ENCODE measurements around the gene LHFPL2. TPM values are rescaled to one million over a fixed set of nuclear protein-coding genes. Genes with fewer than 3 reads are reported as not detected.

Gene LHFPL2
- total and polyA plus RNA-seq, 2 donors (not counting 1 experiment from before 2014, with no cell fraction given), result 3.8 to 35.5 TPM

DNA sequence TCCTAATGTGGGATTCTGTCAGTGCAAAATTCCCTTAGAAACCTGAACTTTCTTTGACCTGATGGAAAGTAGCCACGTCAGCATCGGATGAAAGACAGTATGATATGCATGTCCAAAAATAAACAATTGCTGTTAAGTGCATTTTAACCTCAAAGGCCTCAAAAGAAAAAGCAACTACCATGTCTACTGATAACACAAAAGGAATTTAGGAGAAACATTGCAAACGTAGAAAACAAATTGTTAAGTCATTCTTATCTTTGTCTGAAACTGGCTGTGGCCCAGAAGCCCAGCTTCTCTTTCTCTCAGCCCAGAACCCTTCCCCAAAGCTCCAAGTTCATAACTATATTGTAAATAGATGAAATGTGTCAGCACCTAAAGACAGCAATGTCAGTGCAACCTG lies 11.1 kb upstream of the LHFPL2 start:
- H3K4me3 Mint-ChIP-seq, result no peak overlapping the region
- H4K20me1 ChIP-seq (ENCODE audit: control insufficient read depth, insufficient read depth, low read length, poor library complexity, severe bottlenecking), result no peaks in the 10 kb centered on the region
- no peaks in the 10 kb centered on the region for H3K27me3 Mint-ChIP-seq
- peaks cover 2% of the 10 kb centered on the region for H3K4me1 Mint-ChIP-seq
- H3K9me3 Mint-ChIP-seq (ENCODE audit: insufficient read depth), result no peaks in the 10 kb centered on the region
- POLR2A ChIA-PET, result no interaction called here
- no peak overlapping the region for H3K4me2 ChIP-seq (replicated peaks; ENCODE audit: low read depth, low read length, poor library complexity, severe bottlenecking)
- H3K9me3 ChIP-seq (ENCODE audit: control extremely low read depth in 1 of 3, control insufficient read depth in 2 of 3, insufficient read depth in 1 of 3, low read length in 2 of 3), result no peaks in the 10 kb centered on the region
- TF ChIP-seq EZH2 (IDR thresholded peaks at IDR 0.05; ENCODE audit: borderline replicate concordance, insufficient read depth, low read depth, low read length, poor library complexity, severe bottlenecking), result no peak
- TF ChIP-seq, protein P1, sequence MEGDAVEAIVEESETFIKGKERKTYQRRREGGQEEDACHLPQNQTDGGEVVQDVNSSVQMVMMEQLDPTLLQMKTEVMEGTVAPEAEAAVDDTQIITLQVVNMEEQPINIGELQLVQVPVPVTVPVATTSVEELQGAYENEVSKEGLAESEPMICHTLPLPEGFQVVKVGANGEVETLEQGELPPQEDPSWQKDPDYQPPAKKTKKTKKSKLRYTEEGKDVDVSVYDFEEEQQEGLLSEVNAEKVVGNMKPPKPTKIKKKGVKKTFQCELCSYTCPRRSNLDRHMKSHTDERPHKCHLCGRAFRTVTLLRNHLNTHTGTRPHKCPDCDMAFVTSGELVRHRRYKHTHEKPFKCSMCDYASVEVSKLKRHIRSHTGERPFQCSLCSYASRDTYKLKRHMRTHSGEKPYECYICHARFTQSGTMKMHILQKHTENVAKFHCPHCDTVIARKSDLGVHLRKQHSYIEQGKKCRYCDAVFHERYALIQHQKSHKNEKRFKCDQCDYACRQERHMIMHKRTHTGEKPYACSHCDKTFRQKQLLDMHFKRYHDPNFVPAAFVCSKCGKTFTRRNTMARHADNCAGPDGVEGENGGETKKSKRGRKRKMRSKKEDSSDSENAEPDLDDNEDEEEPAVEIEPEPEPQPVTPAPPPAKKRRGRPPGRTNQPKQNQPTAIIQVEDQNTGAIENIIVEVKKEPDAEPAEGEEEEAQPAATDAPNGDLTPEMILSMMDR (IDR thresholded peaks at IDR 0.05), result no peak
- WGBS (ENCODE audit: insufficient coverage), result 100% methylated on average over 1 of the region's 3 CpGs
- H3K27ac Mint-ChIP-seq, result no peak overlapping the region
- no peaks in the 10 kb centered on the region for H3K4me1 ChIP-seq (ENCODE audit: control insufficient read depth in 2 of 2, insufficient read depth in 2 of 2, low read length in 2 of 2)
- CTCF ChIA-PET, result no interaction called here
- H3K36me3 ChIP-seq (replicated peaks in 1 of 2; ENCODE audit: control extremely low read depth in 1 of 2, control insufficient read depth in 1 of 2, extremely low read depth in 1 of 2, insufficient read depth in 2 of 2, low read length in 1 of 2), result no peaks in the 10 kb centered on the region
- H2AFZ ChIP-seq (ENCODE audit: insufficient read depth, low read depth, low read length, poor library complexity, severe bottlenecking), result no peak overlapping the region
- DNase-seq (no peak), ATAC-seq (ENCODE audit: low read depth) (no peak)
- intact Hi-C loops (cut with micrococcal nuclease), result no loop called here
- H3K4me3 ChIP-seq (ENCODE audit: control extremely low read depth in 1 of 5, extremely low read depth in 1 of 5, insufficient read depth in 1 of 5, low read depth in 2 of 5, low read length in 4 of 5), result no peak overlapping the region
- H3K79me2 ChIP-seq (ENCODE audit: control insufficient read depth, insufficient read depth, low read length), result no peaks in the 10 kb centered on the region
- H3K9ac ChIP-seq (ENCODE audit: low read length), result no peak overlapping the region
- no peaks in the 10 kb centered on the region for H3K27me3 ChIP-seq (replicated peaks in 1 of 4; ENCODE audit: control extremely low read depth in 1 of 4, control insufficient read depth in 3 of 4, insufficient read depth in 4 of 4, low read length in 3 of 4)
- no peak overlapping the region for H3K27ac ChIP-seq (ENCODE audit: low read length in 2 of 2)

DNA sequence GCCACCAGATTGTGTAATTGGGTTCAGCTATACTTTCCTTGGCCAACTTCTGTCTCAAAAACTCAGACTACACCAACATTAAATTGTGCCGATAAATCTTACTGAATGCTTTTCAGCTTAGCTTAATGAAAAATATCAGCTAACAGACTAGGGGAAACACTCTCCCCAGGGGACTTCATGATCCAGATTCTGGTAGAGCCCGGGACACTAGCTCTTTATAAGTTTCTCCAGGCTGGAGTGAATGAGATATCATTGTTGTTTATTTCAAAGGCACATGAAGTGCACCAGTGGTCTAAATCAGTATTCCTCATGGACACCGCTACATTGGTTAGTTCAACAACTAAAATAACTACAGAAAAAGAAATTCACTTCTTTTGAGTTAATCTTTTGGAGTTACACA lies 10.5 kb upstream of the LHFPL2 start:
- Mint-ChIP-seq H3K4me3 (no peak overlapping the region), H3K4me1 (peaks cover 2% of the 10 kb centered on the region), H3K27me3 (no peaks in the 10 kb centered on the region), H3K27ac (no peak overlapping the region), H3K9me3 (ENCODE audit: insufficient read depth) (no peaks in the 10 kb centered on the region)
- TF ChIP-seq, protein P1 (IDR thresholded peaks at IDR 0.05), result no peak
- no peak for TF ChIP-seq EZH2 (IDR thresholded peaks at IDR 0.05; ENCODE audit: borderline replicate concordance, insufficient read depth, low read depth, low read length, poor library complexity, severe bottlenecking)
- Histone ChIP-seq H3K79me2 (ENCODE audit: control insufficient read depth, insufficient read depth, low read length) (no peaks in the 10 kb centered on the region), H3K9me3 (ENCODE audit: control extremely low read depth in 1 of 3, control insufficient read depth in 2 of 3, insufficient read depth in 1 of 3, low read length in 2 of 3) (no peaks in the 10 kb centered on the region), H3K4me2 (replicated peaks; ENCODE audit: low read depth, low read length, poor library complexity, severe bottlenecking) (no peak overlapping the region), H2AFZ (ENCODE audit: insufficient read depth, low read depth, low read length, poor library complexity, severe bottlenecking) (no peak overlapping the region), H4K20me1 (ENCODE audit: control insufficient read depth, insufficient read depth, low read length, poor library complexity, severe bottlenecking) (no peaks in the 10 kb centered on the region), H3K27ac (ENCODE audit: low read length in 2 of 2) (no peak overlapping the region), H3K36me3 (replicated peaks in 1 of 2; ENCODE audit: control extremely low read depth in 1 of 2, control insufficient read depth in 1 of 2, extremely low read depth in 1 of 2, insufficient read depth in 2 of 2, low read length in 1 of 2) (no peaks in the 10 kb centered on the region), H3K27me3 (replicated peaks in 1 of 4; ENCODE audit: control extremely low read depth in 1 of 4, control insufficient read depth in 3 of 4, insufficient read depth in 4 of 4, low read length in 3 of 4) (no peaks in the 10 kb centered on the region), H3K9ac (ENCODE audit: low read length) (no peak overlapping the region), H3K4me1 (ENCODE audit: control insufficient read depth in 2 of 2, insufficient read depth in 2 of 2, low read length in 2 of 2) (no peaks in the 10 kb centered on the region), H3K4me3 (ENCODE audit: control extremely low read depth in 1 of 5, extremely low read depth in 1 of 5, insufficient read depth in 1 of 5, low read depth in 2 of 5, low read length in 4 of 5) (no peak overlapping the region)
- DNase-seq, result no peak
- POLR2A ChIA-PET, result no interaction called here
- WGBS (ENCODE audit: insufficient coverage), result no CpG with 5 or more reads among the region's 3 CpGs
- no peak for ATAC-seq (ENCODE audit: low read depth)
- CTCF ChIA-PET, result no interaction called here
- intact Hi-C loops (cut with micrococcal nuclease), result no loop called here
